OCI-LY7 (cell line): ENCODE results near the gene PLD6. TPM values are rescaled to one million over a fixed set of nuclear protein-coding genes. Genes with fewer than 3 reads are reported as not detected.

Source experiments
- BruUV-seq: library from RNA; stranded (reverse); fragments of 400-500 nt; replicated peaks from 2 replicates; lab custom pipeline; 2021; lab: Mats Ljungman, UMichigan
- CTCF ChIA-PET: fragments of 300-600 bp; sonication (Branson Sonifier 250); formaldehyde crosslinking; loops from one replicate; lab custom pipeline; 2022; ENCODE audit warnings: antibody characterized with exemption; ENCODE audit not compliant: unreplicated experiment; lab: Charles Lee
- POLR2A ChIA-PET: fragments of 300-600 bp; sonication (Branson Sonifier 250); formaldehyde crosslinking; loops from one replicate; lab custom pipeline; 2022; ENCODE audit warnings: antibody characterized with exemption; lab: Charles Lee
- DNase-seq: peaks from one replicate; pipeline ENCODE4 v3.0.0-alpha.2; 2015; ENCODE audit warnings: low spot score
- H2AFZ ChIP-seq: fragments of 200-600 bp; sonication (generic), shearing (Covaris generic); 2 replicates; pipeline ENCODE4 v1.6.1; 2014; ENCODE audit warnings: mild to moderate bottlenecking, antibody characterized with exemption, low read length, moderate library complexity
- H3K27ac ChIP-seq: fragments of 200-600 bp; sonication (generic); 2 replicates; pipeline ENCODE4 v1.5.1; 2014; ENCODE audit warnings: mixed run types, low read depth, mild to moderate bottlenecking, moderate library complexity, low read length, inconsistent platforms; ENCODE audit not compliant: poor library complexity, severe bottlenecking
- H3K36me3 ChIP-seq: fragments of 200-600 bp; sonication (generic); 2 replicates; pipeline ENCODE4 v1.6.1; 2014; ENCODE audit warnings: mild to moderate bottlenecking, antibody characterized with exemption, low read length, moderate library complexity, mixed read lengths; ENCODE audit not compliant: insufficient read depth
- H3K4me1 ChIP-seq: fragments of 200-600 bp; sonication (generic); 2 replicates; pipeline ENCODE4 v1.5.1; 2014; ENCODE audit warnings: mild to moderate bottlenecking, low read length; ENCODE audit not compliant: insufficient read depth, poor library complexity, severe bottlenecking
- H3K4me2 ChIP-seq: fragments of 200-600 bp; sonication (generic); 2 replicates; pipeline ENCODE4 v1.6.1; 2014; ENCODE audit warnings: mild to moderate bottlenecking, low read length
- H3K4me3 ChIP-seq: fragments of 200-600 bp; sonication (generic); 2 replicates; pipeline ENCODE4 v1.5.1; 2014; ENCODE audit warnings: mild to moderate bottlenecking, low read depth, low read length; ENCODE audit not compliant: poor library complexity, severe bottlenecking
- H3K79me2 ChIP-seq: fragments of 200-600 bp; sonication (generic); 2 replicates; pipeline ENCODE4 v1.6.1; 2016; ENCODE audit warnings: low read depth, mild to moderate bottlenecking, low read length, moderate library complexity, mixed read lengths; ENCODE audit not compliant: insufficient read depth
- H3K9me2 ChIP-seq: fragments of 200-600 bp; sonication (generic); 2 replicates; pipeline ENCODE4 v1.6.1; 2016; ENCODE audit warnings: mild to moderate bottlenecking, low read length, mixed read lengths; ENCODE audit not compliant: insufficient read depth
- H3K9me3 ChIP-seq: fragments of 200-600 bp; sonication (generic); 2 replicates; pipeline ENCODE4 v1.6.1; 2014; ENCODE audit warnings: mild to moderate bottlenecking, mixed run types, low read length, mixed read lengths
- H4K20me1 ChIP-seq: fragments of 200-600 bp; sonication (generic); 2 replicates; pipeline ENCODE4 v1.6.1; 2014; ENCODE audit warnings: mild to moderate bottlenecking, antibody characterized with exemption, low read length, moderate library complexity, mixed read lengths; ENCODE audit not compliant: insufficient read depth
- CTCF ChIP-seq: fragments of 200-600 bp; sonication (generic); conservative IDR thresholded peaks from 2 replicates; pipeline ENCODE4 v1.5.1; 2014; ENCODE audit warnings: mild to moderate bottlenecking, antibody characterized with exemption, low read length, moderate library complexity, mixed read lengths
- EZH2phosphoT487 ChIP-seq: fragments of 200-600 bp; sonication (generic); IDR thresholded peaks from 2 replicates; pipeline ENCODE4 v1.6.1; 2018; ENCODE audit warnings: low read depth, borderline replicate concordance, mild to moderate bottlenecking, mixed run types, antibody characterized with exemption, low read length, moderate library complexity, mixed read lengths
- intact Hi-C: fragments of 100-400 bp; cut with micrococcal nuclease; formaldehyde crosslinking; loops from one replicate; pipeline ENCODE4 v1.10.0; 2022; ENCODE audit not compliant: unreplicated experiment
- total RNA-seq, 2 experiments: library from RNA; depleted of rRNA in 1 of 2; stranded (reverse); fragments of >200 nt in 1 of 2; shearing (Covaris generic) in 1 of 2; gene quantifications; 2 replicates each; pipeline ENCODE4 v1.2.3, GENCODE V29; 2014 to 2022

PLD6 gene
- total RNA-seq, 2 experiments from 2014 or later: not detected

- Histone ChIP-seq H3K4me3 (no peak overlapping the region), H3K9me2 (no peaks in the 10 kb centered on the region), H3K27ac (no peak overlapping the region), H3K9me3 (no peaks in the 10 kb centered on the region), H3K79me2 (no peaks in the 10 kb centered on the region), H4K20me1 (no peaks in the 10 kb centered on the region), H3K4me2 (no peak overlapping the region), H3K4me1 (no peaks in the 10 kb centered on the region), H2AFZ (no peak overlapping the region), H3K36me3 (peaks cover 94% of the 10 kb centered on the region)
- no TSS peak for BruUV-seq
- no peak for DNase-seq
- TF ChIP-seq EZH2phosphoT487 (no peak), CTCF (no peak)
- ChIA-PET CTCF (no interaction called here), POLR2A (no interaction called here)
- intact Hi-C loops: no loop called here
Measured at GRCh38 chr17:17253406-17253805, 47.3 kb upstream of the PLD6 start.

GRCh38 chr17:17252149-17252661 lies 46.1 kb upstream of the PLD6 start:
- Histone ChIP-seq H3K9me2 (no peaks in the 10 kb centered on the region), H2AFZ (no peak overlapping the region), H3K36me3 (peaks cover 94% of the 10 kb centered on the region), H3K79me2 (no peaks in the 10 kb centered on the region), H3K4me3 (no peak overlapping the region), H3K4me2 (no peak overlapping the region), H3K4me1 (no peaks in the 10 kb centered on the region), H4K20me1 (no peaks in the 10 kb centered on the region), H3K27ac (no peak overlapping the region), H3K9me3 (no peaks in the 10 kb centered on the region)
- DNase-seq: no peak
- intact Hi-C loops: no loop called here
- no TSS peak for BruUV-seq
- POLR2A ChIA-PET: no interaction called here
- TF ChIP-seq CTCF (no peak), EZH2phosphoT487 (no peak)
- CTCF ChIA-PET: interaction anchor here (0.6 kb wide), 1 partner anchor 58 kb away, joined by 8 read pairs; no protein-coding TSS in a partner anchor

- CTCF ChIA-PET: no interaction called here
- DNase-seq: no peak
- Histone ChIP-seq H3K36me3 (peaks cover 72% of the 10 kb centered on the region), H3K4me2 (no peak overlapping the region), H3K27ac (no peak overlapping the region), H2AFZ (no peak overlapping the region), H3K4me3 (no peak overlapping the region), H3K9me3 (no peaks in the 10 kb centered on the region), H3K4me1 (no peaks in the 10 kb centered on the region), H4K20me1 (no peaks in the 10 kb centered on the region), H3K9me2 (no peaks in the 10 kb centered on the region), H3K79me2 (no peaks in the 10 kb centered on the region)
- POLR2A ChIA-PET: no interaction called here
- intact Hi-C loops: no loop called here
- no peak for TF ChIP-seq EZH2phosphoT487
- TF ChIP-seq CTCF: no peak
- no TSS peak for BruUV-seq
Measured at GRCh38 chr17:17246879-17247278, 40.7 kb upstream of the PLD6 start.
